Stimulated activated CD4-positive, alpha-beta T cell treated with anti-CD3 and anti-CD28 coated beads, Interleukin-15, amount 100 ng/mL, for 1 hour (primary cell): ENCODE measurements around the gene GATAD2B.
A peak's percentile ranks its signal among the peaks of the same experiment; 100 is the strongest.
"Not testable (repeated sequence)": the region's sequence is repeated elsewhere in the genome, so short reads cannot be mapped to it uniquely, and the experiment has no call there.

ENCODE experiments used
- DNase-seq, 2 donors: peaks; one replicate each; pipeline ENCODE4 v3.0.0-alpha.2; 2020; ENCODE audit warnings: low read depth in 1 of 2, low spot score in 1 of 2

GATAD2B gene

GRCh38 chr1:153778824-153779519 lies 143.8 kb downstream of the GATAD2B start:
- DNase-seq: no peak

- no peak for DNase-seq
These were observed 144.5 kb downstream of the GATAD2B start for GRCh38 chr1:153778051-153778823.

DNA sequence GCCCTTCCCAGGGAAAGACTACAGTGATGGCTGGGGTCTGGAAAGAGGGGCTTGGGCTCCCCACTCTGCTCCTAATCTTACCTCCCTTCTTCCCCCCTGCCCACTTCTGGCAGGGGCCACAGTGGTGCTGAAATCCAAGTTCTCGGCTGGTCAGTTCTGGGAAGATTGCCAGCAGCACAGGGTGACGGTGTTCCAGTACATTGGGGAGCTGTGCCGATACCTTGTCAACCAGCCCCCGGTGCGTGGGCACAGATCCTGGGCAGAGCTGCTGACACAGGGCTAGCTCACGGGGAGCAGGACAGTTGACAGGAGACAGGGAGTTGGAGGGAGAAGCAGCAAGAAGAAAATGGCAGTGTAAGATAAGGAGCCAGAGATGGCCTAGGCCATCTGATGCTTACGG lies 145.1 kb downstream of the GATAD2B start:
- DNase-seq: no peak

GRCh38 chr1:153776845-153777370 lies 145.9 kb downstream of the GATAD2B start:
- no peak for DNase-seq

GRCh38 chr1:153776352-153776751 lies 146.4 kb downstream of the GATAD2B start:
- no peak for DNase-seq

DNA sequence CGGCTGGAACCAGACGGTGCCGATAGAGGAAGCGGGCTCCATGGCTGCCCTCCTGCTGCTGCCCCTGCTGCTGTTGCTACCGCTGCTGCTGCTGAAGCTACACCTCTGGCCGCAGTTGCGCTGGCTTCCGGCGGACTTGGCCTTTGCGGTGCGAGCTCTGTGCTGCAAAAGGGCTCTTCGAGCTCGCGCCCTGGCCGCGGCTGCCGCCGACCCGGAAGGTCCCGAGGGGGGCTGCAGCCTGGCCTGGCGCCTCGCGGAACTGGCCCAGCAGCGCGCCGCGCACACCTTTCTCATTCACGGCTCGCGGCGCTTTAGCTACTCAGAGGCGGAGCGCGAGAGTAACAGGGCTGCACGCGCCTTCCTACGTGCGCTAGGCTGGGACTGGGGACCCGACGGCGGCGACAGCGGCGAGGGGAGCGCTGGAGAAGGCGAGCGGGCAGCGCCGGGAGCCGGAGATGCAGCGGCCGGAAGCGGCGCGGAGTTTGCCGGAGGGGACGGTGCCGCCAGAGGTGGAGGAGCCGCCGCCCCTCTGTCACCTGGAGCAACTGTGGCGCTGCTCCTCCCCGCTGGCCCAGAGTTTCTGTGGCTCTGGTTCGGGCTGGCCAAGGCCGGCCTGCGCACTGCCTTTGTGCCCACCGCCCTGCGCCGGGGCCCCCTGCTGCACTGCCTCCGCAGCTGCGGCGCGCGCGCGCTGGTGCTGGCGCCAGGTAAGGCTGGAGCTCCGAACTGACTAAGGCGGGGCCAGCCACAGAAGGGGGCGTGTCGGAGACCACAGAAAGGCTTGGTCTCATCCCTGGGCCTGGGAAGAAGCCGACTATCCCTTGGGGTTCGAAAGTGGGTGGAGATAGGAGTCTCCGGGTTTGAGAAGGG lies 147.1 kb downstream of the GATAD2B start:
- DNase-seq: peak; percentile 23 to 41

DNA sequence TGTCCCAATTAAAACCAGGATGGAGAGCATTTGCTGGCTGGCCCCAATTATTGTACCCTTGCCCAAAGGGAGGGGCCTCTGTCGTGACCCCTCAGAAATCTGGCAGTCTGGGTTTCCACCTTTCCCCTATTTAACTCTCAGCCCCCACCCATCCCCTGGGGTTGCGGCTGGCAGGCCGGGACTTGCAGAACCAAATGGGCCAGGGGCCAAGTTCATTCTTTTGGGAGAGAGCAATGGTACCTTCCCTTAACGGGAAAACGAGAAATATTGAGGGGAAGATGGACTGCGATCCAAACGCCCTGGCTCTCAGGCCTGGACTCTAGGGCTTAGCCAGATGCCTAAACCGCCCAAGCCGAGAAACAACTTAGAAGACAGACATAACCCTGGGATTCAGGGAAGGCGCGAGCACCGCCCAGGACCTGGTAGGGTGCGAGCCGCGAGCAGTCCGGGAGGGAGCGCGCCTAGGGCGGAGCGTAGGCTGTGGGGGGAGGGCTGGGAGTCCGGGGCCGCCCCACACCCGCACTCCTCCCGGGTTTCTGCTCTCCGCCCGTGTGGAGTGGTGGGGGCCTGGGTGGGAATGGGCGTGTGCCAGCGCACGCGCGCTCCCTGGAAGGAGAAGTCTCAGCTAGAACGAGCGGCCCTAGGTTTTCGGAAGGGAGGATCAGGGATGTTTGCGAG lies 147.9 kb downstream of the GATAD2B start, which contains the start of gene SLC27A3:
Gene SLC27A3, plus strand, starts transcription at position 628 of the 678 bp plus-strand sequence. CDS start 91 bp downstream, outside the sequence.
- no peak for DNase-seq

DNA sequence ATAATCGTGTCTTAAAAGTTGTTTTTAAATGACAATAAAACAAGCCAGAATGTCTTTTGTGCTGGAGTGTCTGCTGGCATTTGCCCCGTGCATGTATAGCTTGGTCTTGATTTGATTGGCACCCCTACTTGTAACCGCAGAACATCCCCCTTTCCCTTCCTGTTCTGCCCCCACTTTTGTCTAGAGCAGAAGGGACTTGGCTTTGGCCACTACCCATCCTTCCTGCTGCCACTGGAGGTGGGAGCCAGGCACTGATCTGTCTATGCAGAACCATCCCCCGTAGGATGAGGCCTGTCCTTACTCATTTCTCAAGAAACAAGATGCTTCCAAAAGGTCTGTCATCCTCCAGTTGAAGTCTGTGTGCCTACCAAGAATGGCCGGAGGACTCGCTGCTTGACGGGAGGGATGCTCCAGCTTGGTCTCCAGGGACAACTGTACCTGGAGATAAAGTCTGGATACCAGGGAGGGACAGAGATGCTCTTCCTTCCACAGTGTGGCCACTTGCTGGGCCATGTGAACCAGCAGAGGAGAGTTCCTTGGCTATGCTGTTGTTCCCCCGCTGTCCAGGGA lies 148.7 kb downstream of the GATAD2B start:
- DNase-seq: no peak

- DNase-seq: no peak
These were observed 149.5 kb downstream of the GATAD2B start for GRCh38 chr1:153773096-153773921.

DNA sequence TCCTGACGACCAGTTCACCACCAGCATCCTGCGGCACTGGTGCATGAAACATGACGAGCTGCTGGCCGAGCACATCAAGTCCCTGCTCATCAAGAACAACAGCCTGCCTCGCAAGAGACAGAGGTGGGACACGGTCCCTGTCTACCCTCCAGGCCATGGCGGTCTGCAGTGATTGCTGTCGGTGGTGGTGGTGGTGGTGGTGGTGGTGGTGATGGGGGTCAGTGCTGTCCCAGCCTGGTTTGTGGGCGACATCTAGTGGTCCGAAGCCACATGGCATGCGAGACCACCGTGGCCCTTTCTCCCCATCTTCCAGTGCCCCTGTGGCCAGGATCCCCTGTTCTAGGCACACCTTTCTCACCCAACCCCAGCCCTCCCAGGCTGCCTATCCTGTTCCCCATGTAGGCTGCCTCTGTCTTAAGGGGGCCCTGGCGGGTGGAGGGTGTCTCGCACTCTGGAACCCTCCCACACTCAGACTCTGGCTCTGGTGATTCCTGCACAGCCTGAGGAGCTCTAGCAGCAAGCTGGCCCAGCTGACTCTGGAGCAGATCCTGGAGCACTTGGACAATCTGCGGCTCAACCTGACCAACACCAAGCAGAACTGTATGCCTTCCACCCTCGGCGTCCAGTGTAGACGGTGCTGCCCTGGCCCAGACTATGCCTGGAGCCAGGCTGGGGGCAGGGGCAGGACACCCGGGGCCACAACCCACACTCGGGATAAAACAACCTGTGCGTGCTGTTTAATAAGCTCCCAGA lies 150.8 kb downstream of the GATAD2B start:
- DNase-seq: no peak

DNA sequence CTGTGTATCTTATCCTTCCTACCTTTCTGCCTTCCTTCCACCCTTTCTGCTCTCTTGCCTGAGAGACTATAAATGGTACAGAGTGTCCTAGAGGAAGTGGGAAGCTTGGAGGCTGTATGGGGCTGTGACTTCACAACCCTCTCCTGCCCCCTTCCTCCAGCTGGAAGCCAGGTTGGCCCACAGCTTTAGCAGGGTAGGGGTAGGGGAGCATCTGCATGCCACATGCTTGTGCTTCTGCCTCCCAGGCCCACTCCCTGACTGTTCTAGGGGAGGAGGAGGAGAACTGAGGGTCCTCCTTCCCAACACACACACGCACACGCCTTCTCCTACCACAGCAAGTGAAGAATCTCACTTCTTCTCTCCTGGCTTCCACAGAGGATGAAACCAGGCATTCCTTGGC lies 151.5 kb downstream of the GATAD2B start:
- DNase-seq: no peak

DNA sequence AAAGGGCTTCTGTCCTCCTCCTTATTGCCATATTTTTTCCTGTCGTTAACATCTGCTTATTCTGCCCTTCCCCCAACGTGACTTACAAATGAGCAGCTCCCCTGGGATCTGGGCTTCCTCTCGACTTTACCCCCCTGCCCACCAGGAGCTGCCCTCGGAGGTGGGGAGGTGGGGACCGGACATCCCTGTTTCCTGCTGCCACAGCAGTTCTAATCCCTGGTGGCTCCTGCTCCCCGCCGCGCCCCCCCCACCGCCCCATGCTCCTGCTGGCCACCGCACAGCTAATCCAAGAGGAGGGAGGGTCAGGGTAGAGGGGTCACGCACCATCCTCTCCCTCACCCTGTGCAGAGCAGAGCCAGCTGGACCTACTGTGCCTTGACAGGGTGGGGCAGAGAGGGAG lies 152.0 kb downstream of the GATAD2B start:
- no peak for DNase-seq

GRCh38 chr1:153769221-153769620 lies 153.6 kb downstream of the GATAD2B start:
- no peak for DNase-seq

DNA sequence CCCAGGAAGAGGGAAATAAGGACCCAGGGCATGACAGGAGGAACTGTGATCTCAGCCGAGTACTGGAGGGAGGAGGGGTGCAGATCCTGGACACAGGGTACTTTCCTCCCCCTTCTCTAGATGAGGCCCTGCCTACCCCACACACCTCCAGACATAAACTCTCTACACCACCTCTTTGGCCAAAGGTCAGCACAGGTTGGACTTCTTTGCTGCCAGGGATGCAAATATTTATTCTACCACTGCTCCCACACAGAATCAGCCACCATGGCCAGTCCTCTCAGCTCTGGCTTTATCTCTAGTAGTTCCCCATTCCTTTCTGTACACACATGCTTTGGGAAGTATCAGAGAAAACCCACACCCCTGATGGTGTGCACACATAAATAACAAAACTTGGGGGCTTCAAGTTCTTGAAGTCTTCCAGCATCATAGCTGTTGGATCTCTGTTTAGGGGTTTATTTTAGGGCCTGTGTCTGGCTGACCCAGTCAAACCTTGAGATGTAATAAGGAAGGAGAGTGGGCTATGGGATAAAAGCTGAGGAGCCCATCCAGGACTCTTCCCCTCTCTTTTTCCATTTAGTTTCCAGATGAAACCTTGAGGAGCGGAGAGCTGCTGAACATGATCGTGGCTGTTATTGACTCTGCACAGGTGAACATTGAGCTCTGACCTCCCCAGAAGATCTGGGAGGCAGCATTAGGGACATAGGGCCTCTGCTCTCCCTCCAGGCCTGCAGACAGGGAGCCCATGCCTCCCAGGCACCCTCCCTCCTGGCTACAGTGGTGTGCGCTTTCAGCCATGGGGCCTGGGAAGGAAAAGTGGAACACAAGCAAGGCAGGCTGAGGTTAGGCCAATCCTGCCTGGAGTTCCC lies 154.2 kb downstream of the GATAD2B start:
- DNase-seq: no peak

GRCh38 chr1:153767519-153767918 lies 155.3 kb downstream of the GATAD2B start:
- no peak for DNase-seq

GRCh38 chr1:153766663-153767062 lies 156.1 kb downstream of the GATAD2B start:
- not testable (repeated sequence) for DNase-seq

DNA sequence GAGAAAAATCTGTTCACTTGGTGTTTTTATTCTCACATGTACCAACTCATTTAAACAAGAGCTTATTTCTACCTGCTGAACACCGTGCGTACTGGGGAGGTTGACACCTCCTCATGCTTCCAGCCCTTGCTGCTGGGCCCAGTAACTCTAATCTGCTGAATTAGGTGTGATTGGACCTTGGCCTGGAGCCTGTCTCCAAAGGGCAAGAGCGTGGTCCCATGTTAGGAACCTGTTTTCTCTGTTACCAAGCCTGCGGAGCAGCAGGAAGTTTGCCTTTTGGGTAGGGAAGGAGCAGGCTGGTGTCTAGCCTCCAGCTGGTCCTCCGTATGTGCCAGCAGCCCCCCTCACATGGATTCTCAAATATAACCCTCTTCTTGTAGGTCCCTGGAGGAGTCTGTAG lies 158.5 kb downstream of the GATAD2B start:
- no peak for DNase-seq
